Stomach (tissue), 9 donors: ENCODE data around the gene CFAP100. TPM values are rescaled to one million over a fixed set of nuclear protein-coding genes. Genes with fewer than 3 reads are reported as not detected.

Experiments
- DNase-seq, 2 donors: peaks; one replicate each; pipeline versions ENCODE4 v3.0.0 to v3.0.0-alpha.2; 2013 to 2019
- H3K27ac ChIP-seq, 5 donors: fragments of 200-600 bp in 4 of 5; sonication (generic) in 4 of 5; one replicate each; pipeline ENCODE4 v1.5.1; 2013 to 2019; ENCODE audit warnings: mild to moderate bottlenecking in 1 of 5, moderate library complexity in 1 of 5
- H3K27me3 ChIP-seq, 3 donors: fragments of 200-600 bp; sonication (generic); one replicate each; pipeline ENCODE4 v1.5.1; 2017 to 2019; ENCODE audit warnings: mixed run types in 1 of 3
- H3K36me3 ChIP-seq, 4 donors: fragments of 200-600 bp; sonication (generic); 1 replicate in 3 of 4; 2 replicates in 1 of 4; pipeline ENCODE4 v1.5.1; 2016 to 2019
- H3K4me1 ChIP-seq, 4 donors: fragments of 200-600 bp; sonication (generic); one replicate each; pipeline ENCODE4 v1.5.1; 2016 to 2019
- H3K4me3 ChIP-seq, 4 donors: fragments of 200-600 bp; sonication (generic) in 3 of 4; one replicate each; pipeline ENCODE4 v1.5.1; 2016 to 2019; ENCODE audit warnings: mild to moderate bottlenecking in 1 of 4
- H3K9me3 ChIP-seq, 4 donors: fragments of 200-600 bp; sonication (generic); one replicate each; pipeline ENCODE4 v1.5.1; 2016 to 2019
- CTCF ChIP-seq, 7 experiments: fragments of 450-650 bp in 4 of 7; fragments of 200-600 bp in 3 of 7; sonication (generic) in 3 of 7; IDR thresholded peaks; one replicate each; pipeline ENCODE4 v1.5.1; 2016 to 2019; ENCODE audit warnings: antibody characterized with exemption in 7 of 7, control low read depth in 2 of 7, mild to moderate bottlenecking in 1 of 7
- EP300 ChIP-seq: sonication (generic); formaldehyde crosslinking; IDR thresholded peaks from one replicate; pipeline ENCODE4 v1.6.1; 2017; ENCODE audit warnings: antibody characterized with exemption
- POLR2A ChIP-seq, 4 donors: fragments of 450-650 bp; IDR thresholded peaks; one replicate each; pipeline ENCODE4 v1.6.1; 2016; ENCODE audit warnings: antibody characterized with exemption in 4 of 4, control low read depth in 2 of 4, mild to moderate bottlenecking in 1 of 4, moderate library complexity in 1 of 4
- POLR2AphosphoS5 ChIP-seq, 3 donors: sonication (generic); formaldehyde crosslinking; IDR thresholded peaks; one replicate each; pipeline ENCODE4 v1.6.1; 2016; ENCODE audit warnings: antibody characterized with exemption in 3 of 3
- WGBS, 5 donors: extraction: QIAGEN DNeasy Blood & Tissue Kit in 3 of 5; methylation state at CpG; one replicate each; pipeline versions ENCODE4 v1.1.5 to v1.1.7; 2013 to 2018; 5-methylcytosine and 5-hydroxymethylcytosine counted together
- intact Hi-C: fragments of 100-400 bp; cut with DNase I; formaldehyde crosslinking; loops from one replicate; pipeline ENCODE4 v1.15.1; 2023; ENCODE audit warnings: low total_unique reads
- polyA plus RNA-seq, 3 donors: library from polyadenylated mRNA; stranded (reverse); fragments of 200-250 nt; gene quantifications; one replicate each; pipeline ENCODE4 v1.2.3, GENCODE V29; 2013
- total RNA-seq, 5 donors: library from RNA; depleted of rRNA; stranded (reverse); fragments of >200 nt; gene quantifications; one replicate each; pipeline versions ENCODE4 v1.1.0 to v1.2.3, GENCODE V29; 2014 to 2016
- donor health status: healthy with polysubstance abuse.
- donor health status: Bipolar disorder and iron deficiency.
- donor health status: healthy.

Gene CFAP100
- total and polyA plus RNA-seq, 8 donors, result not detected

GRCh38 chr3:126435456-126436315 lies 41.0 kb downstream of the CFAP100 start:
- Histone ChIP-seq H3K4me3 (no peak overlapping the region), H3K9me3 (peaks cover 0 to 3% (median 0%) of the 10 kb centered on the region in 4 donors), H3K36me3 (peaks cover 39 to 79% (median 69%) of the 10 kb centered on the region in 4 donors), H3K4me1 (no peaks in the 10 kb centered on the region), H3K27me3 (no peaks in the 10 kb centered on the region), H3K27ac (no peak overlapping the region)
- 95 to 98% (median 97%) methylated on average over 13 to 14 of the region's 14 CpGs for WGBS, 5 donors
- TF ChIP-seq EP300 (no peak), POLR2AphosphoS5 (IDR thresholded peaks at IDR 0.05) (no peak), POLR2A (IDR thresholded peaks at IDR 0.05) (no peak), CTCF (IDR thresholded peaks at IDR 0.05) (no peak)
- intact Hi-C loops, result no loop called here
- DNase-seq, result peak in 1 of 2 donors; percentile 16

GRCh38 chr3:126436826-126437717 lies 42.4 kb downstream of the CFAP100 start:
- intact Hi-C loops, result no loop called here

GRCh38 chr3:126438186-126438585 lies 43.5 kb downstream of the CFAP100 start:
- H3K27me3 ChIP-seq, result no peaks in the 10 kb centered on the region
- TF ChIP-seq CTCF (IDR thresholded peaks at IDR 0.05) (no peak), EP300 (no peak), POLR2AphosphoS5 (IDR thresholded peaks at IDR 0.05) (no peak), POLR2A (IDR thresholded peaks at IDR 0.05) (no peak)
- WGBS, 5 donors, result 84 to 91% (median 87%) methylated on average over 8 of the region's 8 CpGs
- H3K27ac ChIP-seq, result no peak overlapping the region
- intact Hi-C loops, result no loop called here
- no peaks in the 10 kb centered on the region for H3K9me3 ChIP-seq
- peak in 1 of 2 donors; percentile 10 for DNase-seq
- peaks cover 39 to 89% (median 81%) of the 10 kb centered on the region in 4 donors for H3K36me3 ChIP-seq
- no peaks in the 10 kb centered on the region for H3K4me1 ChIP-seq
- H3K4me3 ChIP-seq, result no peak overlapping the region

More at GRCh38 chr3:126436826-126437717, 42.4 kb downstream of the CFAP100 start:
- Histone ChIP-seq H3K36me3 (peaks cover 39 to 90% (median 80%) of the 10 kb centered on the region in 4 donors), H3K4me3 (no peak overlapping the region), H3K27me3 (no peaks in the 10 kb centered on the region), H3K27ac (no peak overlapping the region), H3K9me3 (no peaks in the 10 kb centered on the region), H3K4me1 (no peaks in the 10 kb centered on the region)
- TF ChIP-seq POLR2AphosphoS5 (IDR thresholded peaks at IDR 0.05) (no peak), EP300 (no peak), CTCF (IDR thresholded peaks at IDR 0.05) (no peak), POLR2A (IDR thresholded peaks at IDR 0.05) (no peak)
- 92 to 96% (median 94%) methylated on average over 18 of the region's 18 CpGs for WGBS, 5 donors
- peak in 1 of 2 donors; percentile 9 for DNase-seq

GRCh38 chr3:126438746-126439145 lies 44.0 kb downstream of the CFAP100 start:
- no peaks in the 10 kb centered on the region for H3K27me3 ChIP-seq
- H3K27ac ChIP-seq, result no peak overlapping the region
- no peak for TF ChIP-seq POLR2A (IDR thresholded peaks at IDR 0.05)
- TF ChIP-seq CTCF (IDR thresholded peaks at IDR 0.05), result no peak
- no peak for TF ChIP-seq POLR2AphosphoS5 (IDR thresholded peaks at IDR 0.05)
- TF ChIP-seq EP300, result no peak
- no peaks in the 10 kb centered on the region for H3K4me1 ChIP-seq
- peak in 1 of 2 donors; percentile 17 for DNase-seq
- intact Hi-C loops, result no loop called here
- no peaks in the 10 kb centered on the region for H3K9me3 ChIP-seq
- no peak overlapping the region for H3K4me3 ChIP-seq
- H3K36me3 ChIP-seq, result peaks cover 39 to 85% (median 77%) of the 10 kb centered on the region in 4 donors
- 92 to 96% (median 95%) methylated on average over 10 of the region's 10 CpGs for WGBS, 5 donors
